Measurements from ENCODE around the gene TAOK3.

DNA sequence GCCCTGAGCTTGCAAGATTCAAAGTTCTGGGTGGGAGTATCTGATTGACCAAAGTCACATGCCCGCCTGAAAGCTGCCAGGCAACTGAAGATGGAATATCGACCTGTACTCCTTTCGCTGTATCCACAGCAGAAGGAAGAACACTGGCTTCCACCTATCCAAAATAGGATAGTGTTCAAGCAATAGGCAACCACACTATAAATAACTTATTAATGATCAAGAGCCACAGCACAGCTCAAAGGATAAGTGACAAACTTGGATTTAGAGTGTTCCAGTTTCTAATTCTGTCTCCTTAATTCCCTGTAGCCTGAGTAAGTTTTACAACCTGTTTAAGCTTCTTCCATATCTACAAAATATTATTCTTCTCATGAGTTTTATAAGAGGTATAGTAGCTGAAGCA is 89.9 kb downstream of the TAOK3 start:
- TF ChIP-seq, protein P1, sequence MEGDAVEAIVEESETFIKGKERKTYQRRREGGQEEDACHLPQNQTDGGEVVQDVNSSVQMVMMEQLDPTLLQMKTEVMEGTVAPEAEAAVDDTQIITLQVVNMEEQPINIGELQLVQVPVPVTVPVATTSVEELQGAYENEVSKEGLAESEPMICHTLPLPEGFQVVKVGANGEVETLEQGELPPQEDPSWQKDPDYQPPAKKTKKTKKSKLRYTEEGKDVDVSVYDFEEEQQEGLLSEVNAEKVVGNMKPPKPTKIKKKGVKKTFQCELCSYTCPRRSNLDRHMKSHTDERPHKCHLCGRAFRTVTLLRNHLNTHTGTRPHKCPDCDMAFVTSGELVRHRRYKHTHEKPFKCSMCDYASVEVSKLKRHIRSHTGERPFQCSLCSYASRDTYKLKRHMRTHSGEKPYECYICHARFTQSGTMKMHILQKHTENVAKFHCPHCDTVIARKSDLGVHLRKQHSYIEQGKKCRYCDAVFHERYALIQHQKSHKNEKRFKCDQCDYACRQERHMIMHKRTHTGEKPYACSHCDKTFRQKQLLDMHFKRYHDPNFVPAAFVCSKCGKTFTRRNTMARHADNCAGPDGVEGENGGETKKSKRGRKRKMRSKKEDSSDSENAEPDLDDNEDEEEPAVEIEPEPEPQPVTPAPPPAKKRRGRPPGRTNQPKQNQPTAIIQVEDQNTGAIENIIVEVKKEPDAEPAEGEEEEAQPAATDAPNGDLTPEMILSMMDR (IDR thresholded peaks at IDR 0.05; ENCODE audit: insufficient read depth, low read length, poor library complexity, severe bottlenecking) = no peak
- no peak for TF ChIP-seq EZH2phosphoT487 (conservative IDR thresholded peaks at IDR 0.05; ENCODE audit: low read length)

Data from SU-DHL-6 (cell line).